H9 (cell line): ENCODE measurements around the gene RAD23A. TPM values are rescaled to one million over a fixed set of nuclear protein-coding genes. Genes with fewer than 3 reads are reported as not detected.

Source experiments
- DNase-seq: peaks from one replicate; pipeline ENCODE4 v3.0.0-alpha.2; 2017
- H2AFZ ChIP-seq: one replicate; pipeline ENCODE4 v1.6.1; 2013; ENCODE audit warnings: mild to moderate bottlenecking, low read length, control low read depth, moderate library complexity
- H2AK5ac ChIP-seq: 2 replicates; pipeline ENCODE4 v1.6.1; 2013; ENCODE audit warnings: low read length, control low read depth, mixed read lengths; ENCODE audit not compliant: insufficient read length
- H2BK120ac ChIP-seq: one replicate; pipeline ENCODE4 v1.6.1; 2013; ENCODE audit warnings: low read depth, mild to moderate bottlenecking, low read length, control low read depth, inconsistent platforms; ENCODE audit not compliant: poor library complexity, severe bottlenecking
- H2BK12ac ChIP-seq: 2 replicates; pipeline ENCODE4 v1.6.1; 2013; ENCODE audit warnings: low read length, control low read depth, mixed read lengths, low read depth; ENCODE audit not compliant: insufficient read length
- H2BK15ac ChIP-seq: 2 replicates; pipeline ENCODE4 v1.6.1; 2013; ENCODE audit warnings: low read depth, low read length, control low read depth
- H2BK20ac ChIP-seq: one replicate; pipeline ENCODE4 v1.6.1; 2013; ENCODE audit warnings: low read depth, mild to moderate bottlenecking, low read length, control low read depth, inconsistent platforms; ENCODE audit not compliant: poor library complexity, severe bottlenecking
- H2BK5ac ChIP-seq: 2 replicates; pipeline ENCODE4 v1.6.1; 2013; ENCODE audit warnings: low read length, control low read depth, mixed read lengths; ENCODE audit not compliant: insufficient read length
- H3K14ac ChIP-seq: 2 replicates; pipeline ENCODE4 v1.6.1; 2013; ENCODE audit warnings: low read length, control low read depth; ENCODE audit not compliant: insufficient read depth
- H3K18ac ChIP-seq: 2 replicates; pipeline ENCODE4 v1.6.1; 2013; ENCODE audit warnings: low read depth, mild to moderate bottlenecking, mixed read lengths, low read length, control low read depth; ENCODE audit not compliant: insufficient read length
- H3K23ac ChIP-seq: 2 replicates; pipeline ENCODE4 v1.6.1; 2013; ENCODE audit warnings: low read length, control low read depth, mixed read lengths, low read depth; ENCODE audit not compliant: insufficient read length
- H3K23me2 ChIP-seq: 2 replicates; pipeline ENCODE4 v1.6.1; 2013; ENCODE audit warnings: low read depth, mild to moderate bottlenecking, mixed read lengths, low read length, control low read depth; ENCODE audit not compliant: insufficient read length, poor library complexity, severe bottlenecking
- H3K27ac ChIP-seq: 2 replicates; pipeline ENCODE4 v1.5.1; 2013; ENCODE audit warnings: low read length, control low read depth, mixed read lengths, low read depth; ENCODE audit not compliant: insufficient read length
- H3K27me3 ChIP-seq: 2 replicates; pipeline ENCODE4 v1.6.1; 2013; ENCODE audit warnings: low read length, control low read depth, inconsistent platforms; ENCODE audit not compliant: insufficient read depth
- H3K4ac ChIP-seq: 2 replicates; pipeline ENCODE4 v1.6.1; 2013; ENCODE audit warnings: low read depth, mild to moderate bottlenecking, control low read depth, inconsistent platforms, low read length, moderate library complexity
- H3K4me1 ChIP-seq: 2 replicates; pipeline ENCODE4 v1.6.1; 2013; ENCODE audit warnings: low read length, control low read depth, inconsistent platforms; ENCODE audit not compliant: insufficient read depth
- H3K4me2 ChIP-seq: 2 replicates; pipeline ENCODE4 v1.6.1; 2013; ENCODE audit warnings: low read length, control low read depth, mixed read lengths; ENCODE audit not compliant: insufficient read length, insufficient read depth
- H3K56ac ChIP-seq: 2 replicates; pipeline ENCODE4 v1.6.1; 2013; ENCODE audit warnings: low read depth, mild to moderate bottlenecking, mixed read lengths, low read length, control low read depth; ENCODE audit not compliant: insufficient read length
- H3K79me1 ChIP-seq: 2 replicates; pipeline ENCODE4 v1.6.1; 2013; ENCODE audit warnings: low read depth, mild to moderate bottlenecking, moderate library complexity, low read length, control low read depth, inconsistent platforms; ENCODE audit not compliant: insufficient read depth, poor library complexity, severe bottlenecking
- H3K79me2 ChIP-seq: 2 replicates; pipeline ENCODE4 v1.6.1; 2013; ENCODE audit warnings: low read length, control low read depth, inconsistent platforms; ENCODE audit not compliant: insufficient read depth
- H3K9ac ChIP-seq: 2 replicates; pipeline ENCODE4 v1.6.1; 2013; ENCODE audit warnings: low read length, control low read depth, mixed read lengths; ENCODE audit not compliant: insufficient read length; ENCODE audit errors: extremely low read depth
- H3K9me3 ChIP-seq: one replicate; pipeline ENCODE4 v1.6.1; 2013; ENCODE audit warnings: low read depth, low read length, inconsistent platforms; ENCODE audit not compliant: control insufficient read depth
- H3T11ph ChIP-seq: one replicate; pipeline ENCODE4 v1.6.1; 2013; ENCODE audit warnings: mild to moderate bottlenecking, low read length, control low read depth, inconsistent platforms
- H4K20me1 ChIP-seq: one replicate; pipeline ENCODE4 v1.6.1; 2013; ENCODE audit not compliant: control insufficient read depth, insufficient read length, insufficient read depth
- H4K5ac ChIP-seq: 2 replicates; pipeline ENCODE4 v1.6.1; 2013; ENCODE audit warnings: low read depth, mild to moderate bottlenecking, mixed read lengths, low read length, control low read depth; ENCODE audit not compliant: insufficient read length
- H4K8ac ChIP-seq: replicated peaks from 2 replicates; pipeline ENCODE4 v1.6.1; 2013; ENCODE audit warnings: low read length, control low read depth, mixed read lengths, low read depth; ENCODE audit not compliant: insufficient read length
- H4K91ac ChIP-seq: 2 replicates; pipeline ENCODE4 v1.6.1; 2013; ENCODE audit warnings: low read depth, mild to moderate bottlenecking, moderate library complexity, mixed read lengths, low read length, control low read depth; ENCODE audit not compliant: insufficient read length
- H3K27ac Mint-ChIP-seq, 3 experiments: 2 replicates in 2 of 3; 3 replicates in 1 of 3; pipeline ENCODE4 v1.8.0; 2020 to 2021; ENCODE audit warnings: mixed read lengths in 3 of 3, mild to moderate bottlenecking in 1 of 3, moderate library complexity in 1 of 3
- H3K27me3 Mint-ChIP-seq: 2 replicates; pipeline ENCODE4 v1.8.0; 2021; ENCODE audit warnings: low read depth, mild to moderate bottlenecking, moderate library complexity, mixed read lengths
- H3K36me3 Mint-ChIP-seq, 3 experiments: 2 replicates in 2 of 3; 3 replicates in 1 of 3; pipeline ENCODE4 v1.8.0; 2020 to 2021; ENCODE audit warnings: low read depth in 3 of 3, mixed read lengths in 3 of 3; ENCODE audit not compliant: insufficient read depth in 1 of 3
- H3K4me1 Mint-ChIP-seq, 2 experiments: 2 replicates each; pipeline ENCODE4 v1.8.0; 2020; ENCODE audit warnings: mixed read lengths in 2 of 2
- H3K4me3 Mint-ChIP-seq, 2 experiments: 2 replicates in 1 of 2; 3 replicates in 1 of 2; pipeline ENCODE4 v1.8.0; 2020 to 2021; ENCODE audit warnings: mild to moderate bottlenecking in 2 of 2, mixed read lengths in 2 of 2, moderate library complexity in 1 of 2
- H3K9me3 Mint-ChIP-seq, 2 experiments: 2 replicates in 1 of 2; 3 replicates in 1 of 2; pipeline ENCODE4 v1.8.0; 2020; ENCODE audit warnings: mild to moderate bottlenecking in 2 of 2, mixed read lengths in 2 of 2, moderate library complexity in 1 of 2
- CTCF ChIP-seq: fragments of 200-600 bp; sonication (generic); conservative IDR thresholded peaks from 3 replicates; pipeline ENCODE4 v1.8.0; 2021; ENCODE audit warnings: antibody characterized with exemption, mild to moderate bottlenecking
- WGBS: extraction: QIAGEN DNeasy Blood & Tissue Kit; methylation state at CpG from one replicate; pipeline ENCODE4 v1.1.7; 2013; ENCODE audit warnings: missing lambda C conversion rate, low lambda C conversion rate, mixed read lengths; ENCODE audit not compliant: insufficient read length; ENCODE audit errors: extremely low coverage; 5-methylcytosine and 5-hydroxymethylcytosine counted together
- total RNA-seq: library from RNA; stranded (reverse); gene quantifications from 2 replicates; pipeline ENCODE4 v1.2.1, GENCODE V29; 2021

Gene RAD23A
- total RNA-seq, 1 experiment from 2014 or later = 62.2 TPM

GRCh38 chr19:12991296-12991695 lies 45.6 kb downstream of the RAD23A start:
- H4K5ac ChIP-seq = no peak overlapping the region
- peaks cover 0 to 2% (median 0%) of the 10 kb centered on the region in 3 experiments; a peak in 1 of 7 replicates for H3K36me3 Mint-ChIP-seq
- H4K20me1 ChIP-seq = peaks cover 5% of the 10 kb centered on the region
- H2BK5ac ChIP-seq = no peak overlapping the region
- H3K4me3 Mint-ChIP-seq = no peak overlapping the region
- no peaks in the 10 kb centered on the region for H3K4me1 ChIP-seq
- H3K56ac ChIP-seq = no peak overlapping the region
- H2AK5ac ChIP-seq = no peak overlapping the region
- peaks cover 2 to 9% of the 10 kb centered on the region in 2 experiments; a peak in 3 of 5 replicates for H3K9me3 Mint-ChIP-seq
- no peak overlapping the region for H4K8ac ChIP-seq
- no peak overlapping the region for H3K14ac ChIP-seq
- H3T11ph ChIP-seq = no peak overlapping the region
- no peak overlapping the region for H3K9ac ChIP-seq
- H3K18ac ChIP-seq = no peak overlapping the region
- H2BK120ac ChIP-seq = no peak overlapping the region
- H3K4me1 Mint-ChIP-seq = peaks cover 5 to 11% of the 10 kb centered on the region in 2 experiments
- H3K23ac ChIP-seq = no peak overlapping the region
- no peak overlapping the region for H3K27ac ChIP-seq
- no peak overlapping the region for H3K4ac ChIP-seq
- peaks cover 4% of the 10 kb centered on the region for H3K23me2 ChIP-seq
- H3K27me3 Mint-ChIP-seq = peaks cover 57% of the 10 kb centered on the region
- no peak overlapping the region for H2BK12ac ChIP-seq
- DNase-seq = no peak
- no peak overlapping the region for H3K27ac Mint-ChIP-seq
- no peak overlapping the region for H2BK15ac ChIP-seq
- H4K91ac ChIP-seq = no peak overlapping the region
- H3K79me1 ChIP-seq = no peaks in the 10 kb centered on the region
- no peaks in the 10 kb centered on the region for H3K79me2 ChIP-seq
- H2BK20ac ChIP-seq = no peak overlapping the region
- no peak overlapping the region for H3K4me2 ChIP-seq
- peaks cover 34% of the 10 kb centered on the region for H3K27me3 ChIP-seq
- TF ChIP-seq CTCF = no peak
- no peak overlapping the region for H2AFZ ChIP-seq
- no CpG with 5 or more reads among the region's 5 CpGs for WGBS
- no peaks in the 10 kb centered on the region for H3K9me3 ChIP-seq
